SK-N-SH treated with all-trans-retinoic acid at 6 μM for 48 hours (cell line): ENCODE results near the gene BRF1.

Source experiments
- ATAC-seq: fragments of 200-7000 bp; cut with Tn5 transposase; 3 replicates; pipeline ENCODE4 v1.9.1; 2020; ENCODE audit warnings: mild to moderate bottlenecking, moderate library complexity
- ARNTL ChIP-seq: fragments of 450-650 bp; formaldehyde crosslinking; IDR thresholded peaks from 2 replicates; pipeline ENCODE4 v1.5.0; 2020; ENCODE audit warnings: low read depth, mild to moderate bottlenecking, moderate library complexity, borderline replicate concordance
- BACH2 ChIP-seq: fragments of 250-450 bp; sonication (Bioruptor Pico); IDR thresholded peaks from 2 replicates; pipeline ENCODE4 v1.9.0; 2021; ENCODE audit warnings: mild to moderate bottlenecking, borderline replicate concordance
- CREB5 ChIP-seq: fragments of 250-450 bp; sonication (Bioruptor Pico); IDR thresholded peaks from 2 replicates; pipeline ENCODE4 v1.5.1; 2020; ENCODE audit warnings: low read depth, mild to moderate bottlenecking, moderate library complexity
- CSDC2 ChIP-seq: fragments of 250-450 bp; sonication (Bioruptor Pico); IDR thresholded peaks from 2 replicates; pipeline ENCODE4 v1.5.0; 2020; ENCODE audit warnings: mild to moderate bottlenecking, moderate library complexity
- ESRRG ChIP-seq: fragments of 250-450 bp; sonication (Bioruptor Pico); IDR thresholded peaks from 2 replicates; pipeline ENCODE4 v1.6.1; 2021; ENCODE audit warnings: mild to moderate bottlenecking
- GLIS3 ChIP-seq: fragments of 250-450 bp; sonication (Bioruptor Pico); IDR thresholded peaks from 2 replicates; pipeline ENCODE4 v1.5.0; 2020; ENCODE audit warnings: mild to moderate bottlenecking, moderate library complexity
- ISL1 ChIP-seq: fragments of 250-450 bp; sonication (Bioruptor Pico); IDR thresholded peaks from 2 replicates; pipeline ENCODE4 v2.1.2; 2022; ENCODE audit warnings: mild to moderate bottlenecking, moderate library complexity
- OSR1 ChIP-seq: fragments of 250-450 bp; sonication (Bioruptor Pico); IDR thresholded peaks from 2 replicates; pipeline ENCODE4 v1.8.0; 2022; ENCODE audit warnings: moderate library complexity, mild to moderate bottlenecking, inconsistent platforms
- PATZ1 ChIP-seq: fragments of 250-450 bp; sonication (Bioruptor Pico); IDR thresholded peaks from 2 replicates; pipeline ENCODE4 v1.8.0; 2020; ENCODE audit warnings: mild to moderate bottlenecking, moderate library complexity, borderline replicate concordance
- PPARA ChIP-seq: fragments of 250-450 bp; sonication (Bioruptor Pico); IDR thresholded peaks from 2 replicates; pipeline ENCODE4 v1.5.0; 2020; ENCODE audit warnings: mild to moderate bottlenecking, borderline replicate concordance
- RARB ChIP-seq: fragments of 250-450 bp; sonication (Bioruptor Pico); IDR thresholded peaks from 2 replicates; pipeline ENCODE4 v1.8.0; 2021; ENCODE audit warnings: mild to moderate bottlenecking, moderate library complexity
- TCF4 ChIP-seq: fragments of 250-450 bp; sonication (Bioruptor Pico); IDR thresholded peaks from 2 replicates; pipeline ENCODE4 v1.8.0; 2021; ENCODE audit warnings: mild to moderate bottlenecking, moderate library complexity, borderline replicate concordance
- TOX ChIP-seq: fragments of 250-450 bp; sonication (Bioruptor Pico); IDR thresholded peaks from 2 replicates; pipeline ENCODE4 v1.8.0; 2021; ENCODE audit warnings: mild to moderate bottlenecking, moderate library complexity, borderline replicate concordance
- ZC3H10 ChIP-seq: fragments of 250-450 bp; sonication (Bioruptor Pico); IDR thresholded peaks from 2 replicates; pipeline ENCODE4 v1.5.1; 2021; ENCODE audit warnings: mild to moderate bottlenecking, moderate library complexity
- ZFP30 ChIP-seq: fragments of 450-650 bp; formaldehyde crosslinking; IDR thresholded peaks from 2 replicates; pipeline ENCODE4 v1.5.0; 2022; ENCODE audit warnings: mild to moderate bottlenecking, moderate library complexity
- ZNF565 ChIP-seq: fragments of 450-650 bp; formaldehyde crosslinking; conservative IDR thresholded peaks from 2 replicates; pipeline ENCODE4 v1.5.0; 2020; ENCODE audit warnings: low read depth, mild to moderate bottlenecking, moderate library complexity
- ZNF70 ChIP-seq: fragments of 450-650 bp; formaldehyde crosslinking; IDR thresholded peaks from 2 replicates; pipeline ENCODE4 v1.5.0; 2020; ENCODE audit warnings: mild to moderate bottlenecking, moderate library complexity
- ZNF8 ChIP-seq: fragments of 450-650 bp; formaldehyde crosslinking; IDR thresholded peaks from 2 replicates; pipeline ENCODE4 v1.5.0; 2020; ENCODE audit warnings: mild to moderate bottlenecking, moderate library complexity
- TF ChIP-seq, protein P1 (sequence below): fragments of 250-450 bp; sonication (Bioruptor Pico); IDR thresholded peaks from 2 replicates; pipeline ENCODE4 v1.8.0; 2021; ENCODE audit warnings: low read depth, mild to moderate bottlenecking, moderate library complexity, borderline replicate concordance
- TF ChIP-seq, protein P2 (sequence below): fragments of 250-450 bp; sonication (Bioruptor Pico); IDR thresholded peaks from 2 replicates; pipeline ENCODE4 v1.5.1; 2021; ENCODE audit warnings: mild to moderate bottlenecking, moderate library complexity

BRF1 gene

GRCh38 chr14:105269405-105269804, 31.4 kb downstream of the BRF1 start (continued):
- TF ChIP-seq CREB5 (CRISPR knock-in tag) (no peak), PATZ1 (CRISPR knock-in tag) (no peak), RARB (no peak), ZNF565 (CRISPR knock-in tag) (no peak), BACH2 (no peak), ZC3H10 (CRISPR knock-in tag) (no peak), ZFP30 (no peak)

DNA sequence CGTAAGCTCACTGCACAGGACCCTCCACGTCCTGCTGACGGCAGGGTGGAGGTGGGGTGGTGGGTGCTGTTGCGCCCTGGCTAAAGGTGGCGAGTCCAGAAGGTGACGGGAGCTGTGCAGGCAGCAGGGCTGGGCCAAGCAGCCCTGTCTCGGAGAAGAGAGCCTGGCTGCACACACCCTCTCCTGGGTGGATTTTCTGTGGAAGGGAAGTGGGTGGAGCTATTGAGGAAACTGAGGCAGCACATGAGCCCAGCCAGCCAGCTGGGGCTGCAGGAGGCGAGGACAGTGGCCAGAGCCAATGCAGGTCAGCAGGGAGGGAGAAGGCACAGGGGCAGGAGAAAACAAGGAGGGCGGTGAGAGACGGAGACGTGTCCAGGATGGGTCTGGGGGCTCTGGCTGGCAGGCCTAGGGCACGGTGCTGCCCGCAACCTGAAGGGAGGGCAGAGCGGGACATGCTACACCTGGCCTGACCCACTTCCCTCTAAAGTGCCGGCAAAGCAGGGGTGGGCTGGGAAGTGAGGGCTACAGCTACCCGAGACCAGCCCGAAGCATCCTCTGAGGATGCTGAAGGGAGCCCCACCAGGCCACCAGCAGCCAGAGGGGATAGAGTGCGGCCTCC, 32.0 kb downstream of the BRF1 start:
- TF ChIP-seq PPARA = no peak
- TF ChIP-seq TCF4 (CRISPR knock-in tag) = no peak
- TF ChIP-seq ZFP30 = no peak
- TF ChIP-seq GLIS3 (CRISPR knock-in tag) = no peak
- TF ChIP-seq BACH2 = no peak
- no peak for TF ChIP-seq ZNF565 (CRISPR knock-in tag)
- TF ChIP-seq ZNF8 = no peak
- TF ChIP-seq ESRRG (CRISPR knock-in tag) = no peak
- no peak for TF ChIP-seq OSR1 (CRISPR knock-in tag)
- TF ChIP-seq, protein P1, sequence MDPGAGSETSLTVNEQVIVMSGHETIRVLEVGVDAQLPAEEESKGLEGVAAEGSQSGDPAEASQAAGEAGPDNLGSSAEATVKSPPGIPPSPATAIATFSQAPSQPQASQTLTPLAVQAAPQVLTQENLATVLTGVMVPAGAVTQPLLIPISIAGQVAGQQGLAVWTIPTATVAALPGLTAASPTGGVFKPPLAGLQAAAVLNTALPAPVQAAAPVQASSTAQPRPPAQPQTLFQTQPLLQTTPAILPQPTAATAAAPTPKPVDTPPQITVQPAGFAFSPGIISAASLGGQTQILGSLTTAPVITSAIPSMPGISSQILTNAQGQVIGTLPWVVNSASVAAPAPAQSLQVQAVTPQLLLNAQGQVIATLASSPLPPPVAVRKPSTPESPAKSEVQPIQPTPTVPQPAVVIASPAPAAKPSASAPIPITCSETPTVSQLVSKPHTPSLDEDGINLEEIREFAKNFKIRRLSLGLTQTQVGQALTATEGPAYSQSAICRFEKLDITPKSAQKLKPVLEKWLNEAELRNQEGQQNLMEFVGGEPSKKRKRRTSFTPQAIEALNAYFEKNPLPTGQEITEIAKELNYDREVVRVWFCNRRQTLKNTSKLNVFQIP (CRISPR knock-in tag) = no peak
- TF ChIP-seq ARNTL (CRISPR knock-in tag) = no peak
- TF ChIP-seq RARB = no peak
- TF ChIP-seq ISL1 (CRISPR knock-in tag) = no peak
- TF ChIP-seq ZC3H10 (CRISPR knock-in tag) = no peak
- TF ChIP-seq, protein P2, sequence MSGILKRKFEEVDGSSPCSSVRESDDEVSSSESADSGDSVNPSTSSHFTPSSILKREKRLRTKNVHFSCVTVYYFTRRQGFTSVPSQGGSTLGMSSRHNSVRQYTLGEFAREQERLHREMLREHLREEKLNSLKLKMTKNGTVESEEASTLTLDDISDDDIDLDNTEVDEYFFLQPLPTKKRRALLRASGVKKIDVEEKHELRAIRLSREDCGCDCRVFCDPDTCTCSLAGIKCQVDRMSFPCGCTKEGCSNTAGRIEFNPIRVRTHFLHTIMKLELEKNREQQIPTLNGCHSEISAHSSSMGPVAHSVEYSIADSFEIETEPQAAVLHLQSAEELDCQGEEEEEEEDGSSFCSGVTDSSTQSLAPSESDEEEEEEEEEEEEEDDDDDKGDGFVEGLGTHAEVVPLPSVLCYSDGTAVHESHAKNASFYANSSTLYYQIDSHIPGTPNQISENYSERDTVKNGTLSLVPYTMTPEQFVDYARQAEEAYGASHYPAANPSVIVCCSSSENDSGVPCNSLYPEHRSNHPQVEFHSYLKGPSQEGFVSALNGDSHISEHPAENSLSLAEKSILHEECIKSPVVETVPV (CRISPR knock-in tag) = no peak
- TF ChIP-seq, all 23 proteins: peak for 0
- no peak; the same call in 2 of the 3 replicates for ATAC-seq

- no peak for ATAC-seq
- TF ChIP-seq PPARA (no peak), TOX (CRISPR knock-in tag) (no peak), ZNF70 (CRISPR knock-in tag) (no peak), OSR1 (CRISPR knock-in tag) (no peak)
- TF ChIP-seq, protein P1 (CRISPR knock-in tag) = no peak
- TF ChIP-seq, all 23 proteins: peak for 0
Measured at GRCh38 chr14:105267820-105268548, 32.8 kb downstream of the BRF1 start.

DNA sequence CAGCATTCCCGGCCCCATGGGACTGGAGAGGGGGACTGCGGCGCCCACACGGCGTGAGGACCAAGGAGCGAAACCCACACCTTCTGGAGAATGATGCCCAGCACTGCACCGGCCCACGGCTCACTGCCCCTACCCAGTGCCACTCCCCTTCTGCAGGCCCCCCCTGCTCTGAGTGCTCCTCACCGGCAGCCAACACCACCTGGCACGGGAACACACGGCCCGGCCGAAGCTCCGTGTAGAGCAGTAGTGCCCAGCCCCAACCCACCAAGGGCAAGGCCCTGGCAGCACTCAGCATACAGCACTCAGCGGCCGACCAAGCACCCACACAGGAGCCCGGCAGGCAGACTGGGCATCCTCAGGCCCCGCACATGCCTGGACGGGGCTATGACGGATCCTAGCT, 39.0 kb downstream of the BRF1 start:
- ATAC-seq = no peak
- TF ChIP-seq ARNTL (CRISPR knock-in tag) (no peak), OSR1 (CRISPR knock-in tag) (no peak), GLIS3 (CRISPR knock-in tag) (no peak), CSDC2 (CRISPR knock-in tag) (no peak), ZFP30 (no peak), ESRRG (CRISPR knock-in tag) (no peak), BACH2 (no peak), ZNF565 (CRISPR knock-in tag) (no peak), PPARA (no peak), PATZ1 (CRISPR knock-in tag) (no peak), CREB5 (CRISPR knock-in tag) (no peak), ZNF8 (no peak)
- TF ChIP-seq, protein P2 (CRISPR knock-in tag) = no peak
